Measurements from ENCODE around the gene CHD6.
A peak's percentile ranks its signal among the peaks of the same experiment; 100 is the strongest.

Gene CHD6

DNA sequence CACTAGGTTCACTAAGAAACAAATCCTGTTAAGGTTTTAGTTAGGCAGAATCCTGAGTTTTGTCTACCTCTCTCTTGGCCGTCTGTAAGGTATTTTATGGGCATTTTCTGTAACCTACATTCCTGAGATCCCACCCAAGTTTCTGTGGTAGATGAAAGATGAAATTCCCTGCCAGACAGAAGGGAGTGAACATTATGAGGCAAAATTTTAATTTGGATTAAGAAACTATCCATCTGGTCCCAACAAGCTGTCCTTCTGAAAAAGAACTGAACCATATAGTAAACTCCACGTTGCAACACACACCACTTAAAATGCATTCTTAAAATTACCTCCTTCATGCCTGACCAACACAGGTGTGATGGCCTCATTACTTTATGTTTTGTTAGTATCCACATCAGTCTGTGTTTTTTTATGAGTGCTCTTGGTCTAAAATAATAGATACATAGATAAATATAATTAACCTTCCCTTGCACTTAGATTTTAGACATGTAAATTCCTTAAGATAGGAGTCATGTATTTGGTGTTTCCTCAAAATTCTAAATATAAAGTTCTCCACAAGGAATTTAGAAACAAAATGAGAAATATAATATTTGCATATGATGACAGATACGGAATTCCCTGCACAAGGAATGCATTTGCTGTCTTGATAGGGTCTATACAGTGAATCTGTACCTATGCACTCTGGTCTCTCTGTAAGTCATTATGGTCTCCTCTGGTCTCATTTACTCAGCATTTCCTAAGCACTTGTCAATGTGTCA, 86.5 kb downstream of the CHD6 start:
- peaks cover 8% of the 10 kb centered on the region for H3K4me1 Mint-ChIP-seq (ENCODE audit: low read depth)
- peaks cover 12% of the 10 kb centered on the region for H3K36me3 Mint-ChIP-seq (ENCODE audit: low read depth)
- no peaks in the 10 kb centered on the region for H3K9me3 Mint-ChIP-seq
- H3K4me3 Mint-ChIP-seq = no peak overlapping the region
- no peaks in the 10 kb centered on the region for H3K27me3 Mint-ChIP-seq
- no peak overlapping the region for H3K27ac Mint-ChIP-seq

DNA sequence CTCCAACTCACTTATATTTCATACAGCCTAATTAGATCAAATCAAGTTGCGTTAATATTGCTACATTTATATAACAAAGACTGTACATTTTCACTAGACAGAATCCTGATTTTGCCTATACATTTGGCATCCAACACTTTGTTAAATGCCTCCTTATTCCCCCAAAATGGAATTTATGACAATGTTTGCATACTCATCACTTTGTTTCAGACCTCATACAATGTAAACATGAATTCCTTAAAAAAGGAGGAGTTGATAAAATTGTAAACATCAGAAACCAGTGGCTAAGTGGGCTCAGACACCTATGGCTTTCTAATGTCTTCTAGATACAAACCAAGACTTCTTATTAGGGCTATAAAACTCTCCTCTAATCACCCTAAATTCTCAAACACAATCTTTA, 87.3 kb downstream of the CHD6 start:
- no peaks in the 10 kb centered on the region for H3K9me3 Mint-ChIP-seq
- peaks cover 12% of the 10 kb centered on the region for H3K36me3 Mint-ChIP-seq (ENCODE audit: low read depth)
- H3K27me3 Mint-ChIP-seq = no peaks in the 10 kb centered on the region
- H3K4me1 Mint-ChIP-seq (ENCODE audit: low read depth) = peaks cover 15% of the 10 kb centered on the region
- no peak overlapping the region for H3K4me3 Mint-ChIP-seq
- no peak overlapping the region for H3K27ac Mint-ChIP-seq

DNA sequence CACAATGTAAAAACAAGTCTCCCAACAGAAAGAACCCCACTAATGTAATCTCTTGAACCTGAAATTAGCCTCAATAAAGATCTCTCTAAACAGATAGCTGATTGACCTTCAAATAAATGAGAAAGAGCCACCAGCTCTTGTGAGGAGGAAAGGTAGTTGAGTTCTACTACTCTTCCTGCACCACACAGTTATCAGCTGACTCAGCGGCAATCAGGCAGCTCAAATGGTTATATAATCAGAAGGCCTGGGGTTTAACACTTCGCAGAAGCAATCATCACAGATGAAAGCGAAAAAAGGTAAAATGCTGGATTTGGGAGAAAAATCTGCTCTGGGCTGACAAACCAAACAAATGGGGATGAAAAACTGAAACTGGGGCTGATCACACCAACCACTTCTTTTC, 91.8 kb downstream of the CHD6 start:
- H3K36me3 Mint-ChIP-seq (ENCODE audit: low read depth) = peaks cover 14% of the 10 kb centered on the region
- no peak overlapping the region for H3K27ac Mint-ChIP-seq
- no peak overlapping the region for H3K4me3 Mint-ChIP-seq
- H3K27me3 Mint-ChIP-seq = no peaks in the 10 kb centered on the region
- H3K4me1 Mint-ChIP-seq (ENCODE audit: low read depth) = peaks cover 30% of the 10 kb centered on the region
- no peaks in the 10 kb centered on the region for H3K9me3 Mint-ChIP-seq

DNA sequence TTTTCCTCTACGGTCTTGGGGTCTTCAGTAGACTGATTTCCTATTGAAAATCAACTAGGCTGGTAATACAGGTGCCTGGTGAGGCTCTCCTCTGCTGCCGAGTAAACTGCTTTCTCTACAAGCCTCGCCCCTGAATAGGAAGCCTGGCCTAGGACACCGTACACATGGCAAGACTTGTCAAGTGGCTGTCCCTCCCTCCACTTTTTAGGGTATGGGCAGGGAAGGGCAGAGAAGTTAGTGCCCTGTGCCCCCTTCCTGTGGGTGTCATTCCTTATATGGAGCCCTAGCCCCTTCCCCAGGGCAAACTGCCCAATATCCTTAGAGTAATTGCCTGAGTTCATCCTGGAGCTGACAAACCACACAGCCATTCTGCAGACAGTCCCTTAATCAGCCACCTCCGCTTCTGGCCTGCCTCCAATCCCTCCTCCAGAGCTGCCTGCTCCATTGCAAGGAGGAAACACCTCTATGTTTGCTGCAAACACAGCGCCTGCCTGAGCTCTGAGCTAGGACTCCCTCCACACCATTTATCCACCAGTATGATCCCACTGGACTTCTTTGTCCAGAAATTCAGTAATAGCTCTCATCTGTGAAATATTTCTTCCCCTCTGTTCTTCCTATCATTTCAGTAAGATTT, 93.1 kb downstream of the CHD6 start:
- no peaks in the 10 kb centered on the region for H3K9me3 Mint-ChIP-seq
- H3K4me1 Mint-ChIP-seq (ENCODE audit: low read depth) = peaks cover 30% of the 10 kb centered on the region
- H3K27ac Mint-ChIP-seq = peak overlapping the region; percentile 2
- H3K4me3 Mint-ChIP-seq = no peak overlapping the region
- no peaks in the 10 kb centered on the region for H3K27me3 Mint-ChIP-seq
- H3K36me3 Mint-ChIP-seq (ENCODE audit: low read depth) = peaks cover 19% of the 10 kb centered on the region

DNA sequence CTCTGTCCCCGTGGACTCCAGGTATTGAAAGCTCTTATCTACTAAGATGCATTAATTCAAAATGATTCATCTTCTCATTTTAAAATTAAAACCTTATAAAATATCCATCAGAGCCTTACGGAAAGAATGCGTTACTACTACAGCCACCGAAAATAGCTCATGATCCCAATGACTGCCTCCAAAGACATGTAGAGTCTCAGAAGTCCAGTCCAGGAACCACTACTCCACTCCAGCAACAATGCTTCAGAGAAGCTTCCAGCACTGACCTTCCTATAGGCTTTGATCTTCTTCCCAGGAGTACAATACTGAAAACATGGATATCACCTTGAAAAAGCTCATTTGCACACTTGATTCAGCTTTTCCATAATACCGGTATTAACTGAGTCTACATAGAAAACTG, 94.3 kb downstream of the CHD6 start:
- H3K9me3 Mint-ChIP-seq = no peaks in the 10 kb centered on the region
- H3K4me3 Mint-ChIP-seq = no peak overlapping the region
- peaks cover 30% of the 10 kb centered on the region for H3K4me1 Mint-ChIP-seq (ENCODE audit: low read depth)
- H3K36me3 Mint-ChIP-seq (ENCODE audit: low read depth) = peaks cover 24% of the 10 kb centered on the region
- no peaks in the 10 kb centered on the region for H3K27me3 Mint-ChIP-seq
- H3K27ac Mint-ChIP-seq = no peak overlapping the region

DNA sequence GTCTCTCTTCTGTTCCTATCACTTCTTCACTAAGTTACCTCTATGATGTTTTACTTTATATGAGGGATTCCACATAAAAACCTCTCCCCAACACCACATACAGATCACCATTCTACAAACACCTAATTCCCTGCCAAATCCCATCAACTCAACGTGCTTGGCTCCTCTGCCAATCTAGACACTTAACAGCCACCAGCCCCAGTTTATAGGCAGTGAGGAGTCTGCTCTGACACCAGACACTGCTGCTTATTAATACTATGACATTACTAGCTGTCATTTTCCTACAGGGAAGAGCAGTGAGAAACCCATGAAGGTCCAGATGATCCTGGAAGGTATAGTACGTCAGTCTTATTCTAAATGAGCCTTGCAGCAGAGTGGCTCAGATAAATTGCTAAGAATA, 104.3 kb downstream of the CHD6 start:
- H3K9me3 Mint-ChIP-seq = no peaks in the 10 kb centered on the region
- H3K4me1 Mint-ChIP-seq (ENCODE audit: low read depth) = no peaks in the 10 kb centered on the region
- H3K27ac Mint-ChIP-seq = no peak overlapping the region
- H3K4me3 Mint-ChIP-seq = no peak overlapping the region
- peaks cover 31% of the 10 kb centered on the region for H3K36me3 Mint-ChIP-seq (ENCODE audit: low read depth)
- no peaks in the 10 kb centered on the region for H3K27me3 Mint-ChIP-seq

DNA sequence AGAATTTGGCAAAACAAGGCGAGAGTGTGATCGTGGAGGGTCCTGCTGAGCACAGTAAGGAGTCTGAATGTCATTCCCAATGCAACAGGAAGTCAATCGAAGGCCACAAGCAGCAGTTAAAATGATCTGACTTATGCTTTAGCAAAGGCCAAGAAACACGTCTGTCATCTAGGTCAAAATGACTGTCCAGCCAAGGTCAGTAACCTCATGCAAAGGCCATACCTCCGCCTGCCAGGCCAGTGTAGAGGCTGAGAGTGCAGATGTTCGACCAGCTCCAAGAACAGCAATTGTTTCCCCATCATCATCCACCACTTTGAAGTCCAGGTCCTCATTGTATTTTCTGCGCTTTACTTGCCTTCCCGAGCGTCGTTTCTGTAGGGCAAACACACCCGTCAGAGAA, 105.6 kb downstream of the CHD6 start:
- H3K9me3 Mint-ChIP-seq = no peaks in the 10 kb centered on the region
- no peaks in the 10 kb centered on the region for H3K4me1 Mint-ChIP-seq (ENCODE audit: low read depth)
- H3K36me3 Mint-ChIP-seq (ENCODE audit: low read depth) = peaks cover 38% of the 10 kb centered on the region
- H3K4me3 Mint-ChIP-seq = no peak overlapping the region
- peak overlapping the region; percentile 12 for H3K27ac Mint-ChIP-seq
- no peaks in the 10 kb centered on the region for H3K27me3 Mint-ChIP-seq

DNA sequence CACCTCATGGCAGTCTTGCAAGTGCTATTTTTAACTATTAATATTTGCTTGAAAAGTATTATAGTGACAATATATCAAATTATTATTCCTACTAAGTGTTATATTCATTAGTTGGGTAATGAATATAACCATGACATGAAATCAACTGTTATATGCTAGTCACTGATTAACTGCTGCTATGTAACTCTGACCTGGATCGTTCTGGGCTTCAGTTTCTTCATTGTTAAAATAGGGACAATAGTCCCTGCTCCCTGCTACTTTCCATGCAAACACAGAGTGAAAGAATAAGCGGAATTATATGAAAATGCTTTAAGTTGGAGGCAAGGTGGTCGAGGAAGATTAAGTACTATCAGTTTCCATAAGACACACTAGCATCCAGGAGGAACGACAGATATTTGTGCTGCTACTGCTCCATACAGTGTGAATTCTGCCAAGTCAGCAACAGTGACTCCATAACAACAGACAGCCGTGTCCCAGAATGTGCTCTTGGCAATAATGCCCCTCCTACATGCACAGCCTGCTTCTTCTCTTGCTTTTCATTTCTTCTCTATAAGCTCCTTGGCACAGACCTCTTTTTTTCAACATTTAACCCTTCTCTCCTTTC, 107.2 kb downstream of the CHD6 start:
- H3K4me3 Mint-ChIP-seq = no peak overlapping the region
- no peak overlapping the region for H3K27ac Mint-ChIP-seq
- peaks cover 2% of the 10 kb centered on the region for H3K9me3 Mint-ChIP-seq
- peaks cover 48% of the 10 kb centered on the region for H3K36me3 Mint-ChIP-seq (ENCODE audit: low read depth)
- H3K4me1 Mint-ChIP-seq (ENCODE audit: low read depth) = peaks cover under 1% of the 10 kb centered on the region
- H3K27me3 Mint-ChIP-seq = no peaks in the 10 kb centered on the region

DNA sequence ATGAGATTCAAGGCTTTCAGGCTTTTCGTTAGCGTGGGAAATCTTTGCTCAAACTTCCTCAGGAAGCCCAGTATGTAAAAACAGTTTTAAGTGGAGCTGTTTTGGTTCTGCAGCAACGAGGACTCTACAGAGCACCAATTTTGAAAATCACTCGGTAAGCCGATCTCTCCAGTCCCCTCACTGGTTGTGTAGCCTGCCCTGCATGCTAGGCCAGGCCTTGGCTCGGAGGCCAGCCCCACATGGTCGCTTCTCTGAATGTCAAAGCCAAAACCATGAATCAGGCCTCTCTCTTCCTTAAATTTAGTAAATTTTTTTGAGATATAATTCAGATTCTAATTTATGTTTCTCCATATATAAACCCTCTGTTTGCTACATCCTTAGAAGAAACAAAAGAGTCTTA, 108.0 kb downstream of the CHD6 start:
- Mint-ChIP-seq H3K36me3 (ENCODE audit: low read depth) (peaks cover 53% of the 10 kb centered on the region), H3K27me3 (no peaks in the 10 kb centered on the region), H3K4me1 (ENCODE audit: low read depth) (peaks cover 8% of the 10 kb centered on the region), H3K4me3 (no peak overlapping the region), H3K27ac (no peak overlapping the region), H3K9me3 (peaks cover 6% of the 10 kb centered on the region)

DNA sequence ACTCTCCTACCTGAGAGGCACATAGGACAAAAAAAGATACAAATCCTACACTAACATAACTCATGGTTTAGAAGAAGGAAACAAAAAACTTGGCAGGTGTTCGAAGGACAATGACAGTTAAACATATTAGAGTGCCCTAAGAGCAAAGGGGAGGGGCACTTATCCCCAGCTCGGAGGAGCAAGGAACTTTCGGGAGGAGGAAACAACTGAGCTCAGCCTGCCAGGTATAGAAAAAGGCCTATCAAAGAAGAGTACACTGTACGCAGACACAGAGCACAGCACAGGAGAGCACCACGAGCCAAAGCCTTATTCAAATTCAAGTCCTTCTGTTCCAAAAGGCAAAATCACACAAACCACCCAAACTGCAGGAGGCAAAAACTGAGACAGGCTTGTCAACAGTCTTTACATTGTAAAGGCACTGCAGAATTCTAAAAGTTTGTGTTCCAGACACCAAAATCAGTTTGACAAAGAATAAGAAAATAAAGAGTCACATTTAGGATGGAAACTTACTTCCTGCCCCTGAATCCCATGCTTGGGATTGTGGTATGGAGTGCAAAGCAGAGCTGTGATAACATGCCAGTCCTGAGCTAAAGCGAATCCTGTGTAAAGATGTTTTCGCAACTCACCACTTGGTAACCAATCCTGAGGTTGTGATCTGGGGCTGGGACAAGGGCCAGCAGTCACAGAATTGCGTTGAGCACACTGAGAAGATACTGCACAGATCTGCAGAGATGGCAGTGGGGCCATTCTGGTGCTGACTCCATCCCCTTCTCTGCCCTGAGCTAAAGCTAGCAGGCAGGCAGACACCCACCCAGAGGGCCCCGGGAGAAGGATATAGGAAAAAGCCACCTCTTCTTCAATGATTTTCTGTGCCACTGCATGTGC, 108.6 kb downstream of the CHD6 start:
- H3K9me3 Mint-ChIP-seq = peaks cover 6% of the 10 kb centered on the region
- no peaks in the 10 kb centered on the region for H3K27me3 Mint-ChIP-seq
- peaks cover 53% of the 10 kb centered on the region for H3K36me3 Mint-ChIP-seq (ENCODE audit: low read depth)
- peak overlapping the region; percentile 58 for H3K27ac Mint-ChIP-seq
- H3K4me1 Mint-ChIP-seq (ENCODE audit: low read depth) = peaks cover 13% of the 10 kb centered on the region
- H3K4me3 Mint-ChIP-seq = no peak overlapping the region

DNA sequence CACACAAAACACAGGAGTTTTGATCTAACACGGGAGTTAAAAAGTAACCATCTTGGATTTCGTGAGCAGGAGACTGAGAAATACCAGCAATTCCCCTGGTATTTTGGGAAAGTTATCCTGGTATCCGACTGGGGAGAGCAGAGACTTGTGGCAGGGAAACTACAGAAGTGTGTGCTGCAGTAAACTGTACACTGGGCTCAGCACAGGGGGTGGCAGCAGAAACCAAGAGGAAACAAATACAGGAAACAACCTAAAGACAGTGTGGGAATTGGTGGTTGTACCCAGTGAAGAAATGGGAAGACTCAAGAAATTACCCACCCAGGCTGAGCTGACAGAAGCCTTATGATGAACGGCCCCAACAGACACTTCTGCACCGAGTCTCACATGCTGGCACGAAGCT, 109.8 kb downstream of the CHD6 start:
- Mint-ChIP-seq H3K27me3 (no peaks in the 10 kb centered on the region), H3K4me1 (ENCODE audit: low read depth) (peaks cover 13% of the 10 kb centered on the region), H3K4me3 (no peak overlapping the region), H3K36me3 (ENCODE audit: low read depth) (peaks cover 52% of the 10 kb centered on the region), H3K27ac (no peak overlapping the region), H3K9me3 (peaks cover 6% of the 10 kb centered on the region)

DNA sequence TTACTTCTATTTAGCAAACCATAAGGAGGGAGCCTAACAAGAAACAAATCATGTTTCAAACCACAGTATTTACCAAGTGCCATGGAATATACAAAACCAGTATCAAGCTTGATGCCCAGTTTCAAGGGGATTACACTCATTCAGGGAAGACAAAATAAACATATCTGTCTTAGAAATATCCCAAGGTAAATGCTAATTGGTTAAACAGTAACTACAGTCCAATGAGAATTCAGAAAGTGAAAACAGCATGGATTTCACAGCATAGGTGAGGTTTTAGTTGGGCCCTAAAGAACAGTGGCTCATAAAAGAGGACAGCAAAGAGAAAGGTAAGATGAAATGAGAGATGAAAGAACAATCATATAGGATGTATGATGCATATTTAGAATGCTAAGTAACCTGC, 110.3 kb downstream of the CHD6 start:
- no peak overlapping the region for H3K4me3 Mint-ChIP-seq
- no peaks in the 10 kb centered on the region for H3K27me3 Mint-ChIP-seq
- peaks cover 6% of the 10 kb centered on the region for H3K9me3 Mint-ChIP-seq
- H3K4me1 Mint-ChIP-seq (ENCODE audit: low read depth) = peaks cover 13% of the 10 kb centered on the region
- H3K36me3 Mint-ChIP-seq (ENCODE audit: low read depth) = peaks cover 51% of the 10 kb centered on the region
- no peak overlapping the region for H3K27ac Mint-ChIP-seq

DNA sequence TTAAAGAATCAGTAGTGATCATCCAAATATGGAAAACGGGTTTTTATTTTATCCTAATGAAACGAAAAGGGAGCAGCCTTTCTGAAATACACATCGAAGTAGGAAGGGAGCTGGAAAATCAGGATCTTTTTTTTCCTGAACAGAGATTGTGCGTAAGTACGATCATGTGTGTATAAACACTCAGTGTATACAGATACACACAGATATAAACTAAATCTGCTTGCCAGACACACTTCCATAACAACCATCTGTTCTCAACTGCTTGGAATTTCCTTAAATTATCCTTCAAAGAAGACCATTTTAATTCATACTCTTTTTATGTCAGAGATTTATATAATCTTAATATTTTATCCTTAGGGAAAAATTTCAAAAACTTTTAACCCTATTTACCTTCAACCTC, 110.7 kb downstream of the CHD6 start:
- Mint-ChIP-seq H3K4me3 (no peak overlapping the region), H3K27me3 (no peaks in the 10 kb centered on the region), H3K36me3 (ENCODE audit: low read depth) (peaks cover 47% of the 10 kb centered on the region), H3K4me1 (ENCODE audit: low read depth) (peaks cover 13% of the 10 kb centered on the region), H3K27ac (no peak overlapping the region), H3K9me3 (peaks cover 6% of the 10 kb centered on the region)

DNA sequence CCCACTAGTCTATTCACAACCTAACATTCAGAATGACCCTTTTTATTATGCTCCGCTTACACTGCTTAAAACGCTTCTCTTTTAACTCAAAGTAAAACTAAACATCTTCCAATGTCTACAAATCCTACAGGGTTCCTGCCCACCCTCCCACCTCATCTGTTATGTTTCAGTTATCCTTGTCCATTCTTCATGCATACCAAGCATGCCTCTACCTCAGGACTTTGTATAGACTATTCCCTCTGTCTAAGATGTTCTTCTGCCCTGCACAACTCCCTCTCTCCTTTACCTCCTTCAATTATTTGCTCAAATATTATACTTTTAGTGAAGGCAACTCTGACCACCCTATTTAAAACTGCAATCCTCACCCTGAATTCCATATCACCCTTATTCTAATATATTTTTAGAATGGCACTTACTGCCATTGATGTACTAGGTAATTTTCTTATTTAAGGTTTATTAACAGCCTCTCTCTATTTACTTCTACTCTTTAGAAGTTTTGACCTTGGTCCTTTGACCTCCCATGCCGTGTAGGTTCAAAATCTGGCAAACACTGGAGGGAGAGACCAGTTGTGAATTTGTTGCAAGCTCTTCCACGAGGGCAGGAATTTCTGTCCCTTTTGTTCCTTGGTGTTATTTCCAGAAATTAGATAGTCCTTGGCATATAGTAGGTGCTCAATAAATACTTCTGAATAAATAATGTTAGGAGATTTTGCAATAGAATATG, 111.8 kb downstream of the CHD6 start:
- Mint-ChIP-seq H3K36me3 (ENCODE audit: low read depth) (peaks cover 40% of the 10 kb centered on the region), H3K4me1 (ENCODE audit: low read depth) (peaks cover 13% of the 10 kb centered on the region), H3K4me3 (no peak overlapping the region), H3K27me3 (no peaks in the 10 kb centered on the region), H3K9me3 (peaks cover 6% of the 10 kb centered on the region), H3K27ac (no peak overlapping the region)

All from stimulated activated naive CD8-positive, alpha-beta T cell treated with anti-CD3 and anti-CD28 coated beads, Interleukin-15, Interleukin-2, amounts not matched to agents 100 ng/mL and 50 ng/mL, for 24 hours (primary cell).